Measurements from ENCODE around the gene SPDYE4.

DNA sequence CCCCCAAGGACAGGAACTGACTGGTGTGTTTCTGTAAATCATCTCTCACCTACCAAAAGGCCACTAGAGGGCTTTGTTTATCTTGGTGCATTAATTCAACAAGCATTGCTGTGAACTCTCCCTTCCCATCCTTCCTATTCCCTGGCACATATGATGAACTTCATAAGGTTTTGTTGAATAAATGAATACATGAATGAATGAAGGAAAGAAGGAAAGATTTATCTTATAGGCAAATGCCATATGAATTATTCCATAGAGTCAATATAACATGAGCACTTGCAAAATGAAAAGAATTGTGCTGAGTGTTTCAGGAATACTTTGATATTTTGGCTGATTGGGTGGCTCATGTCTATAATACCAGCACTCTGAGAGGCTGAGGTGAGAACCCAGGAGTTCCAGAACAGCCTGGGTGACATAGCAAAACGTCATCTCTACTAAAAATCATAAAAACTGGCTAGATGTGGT is 4.3 kb downstream of the SPDYE4 start:
- TF ChIP-seq, protein P1, sequence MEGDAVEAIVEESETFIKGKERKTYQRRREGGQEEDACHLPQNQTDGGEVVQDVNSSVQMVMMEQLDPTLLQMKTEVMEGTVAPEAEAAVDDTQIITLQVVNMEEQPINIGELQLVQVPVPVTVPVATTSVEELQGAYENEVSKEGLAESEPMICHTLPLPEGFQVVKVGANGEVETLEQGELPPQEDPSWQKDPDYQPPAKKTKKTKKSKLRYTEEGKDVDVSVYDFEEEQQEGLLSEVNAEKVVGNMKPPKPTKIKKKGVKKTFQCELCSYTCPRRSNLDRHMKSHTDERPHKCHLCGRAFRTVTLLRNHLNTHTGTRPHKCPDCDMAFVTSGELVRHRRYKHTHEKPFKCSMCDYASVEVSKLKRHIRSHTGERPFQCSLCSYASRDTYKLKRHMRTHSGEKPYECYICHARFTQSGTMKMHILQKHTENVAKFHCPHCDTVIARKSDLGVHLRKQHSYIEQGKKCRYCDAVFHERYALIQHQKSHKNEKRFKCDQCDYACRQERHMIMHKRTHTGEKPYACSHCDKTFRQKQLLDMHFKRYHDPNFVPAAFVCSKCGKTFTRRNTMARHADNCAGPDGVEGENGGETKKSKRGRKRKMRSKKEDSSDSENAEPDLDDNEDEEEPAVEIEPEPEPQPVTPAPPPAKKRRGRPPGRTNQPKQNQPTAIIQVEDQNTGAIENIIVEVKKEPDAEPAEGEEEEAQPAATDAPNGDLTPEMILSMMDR (IDR thresholded peaks at IDR 0.05): no peak
- TF ChIP-seq NR3C1 (CRISPR knock-in tag; conservative IDR thresholded peaks at IDR 0.05; ENCODE audit: low read depth) (no peak), HMGXB4 (CRISPR knock-in tag; IDR thresholded peaks at IDR 0.05) (no peak)

All from WTC11 (cell line).